SK-N-DZ (cell line): ENCODE results near the gene TCF7L2.

ENCODE experiments used
- DNase-seq: peaks from one replicate; pipeline ENCODE4 v3.0.0-alpha.2; 2015; ENCODE audit warnings: low spot score

The TCF7L2 gene

DNA sequence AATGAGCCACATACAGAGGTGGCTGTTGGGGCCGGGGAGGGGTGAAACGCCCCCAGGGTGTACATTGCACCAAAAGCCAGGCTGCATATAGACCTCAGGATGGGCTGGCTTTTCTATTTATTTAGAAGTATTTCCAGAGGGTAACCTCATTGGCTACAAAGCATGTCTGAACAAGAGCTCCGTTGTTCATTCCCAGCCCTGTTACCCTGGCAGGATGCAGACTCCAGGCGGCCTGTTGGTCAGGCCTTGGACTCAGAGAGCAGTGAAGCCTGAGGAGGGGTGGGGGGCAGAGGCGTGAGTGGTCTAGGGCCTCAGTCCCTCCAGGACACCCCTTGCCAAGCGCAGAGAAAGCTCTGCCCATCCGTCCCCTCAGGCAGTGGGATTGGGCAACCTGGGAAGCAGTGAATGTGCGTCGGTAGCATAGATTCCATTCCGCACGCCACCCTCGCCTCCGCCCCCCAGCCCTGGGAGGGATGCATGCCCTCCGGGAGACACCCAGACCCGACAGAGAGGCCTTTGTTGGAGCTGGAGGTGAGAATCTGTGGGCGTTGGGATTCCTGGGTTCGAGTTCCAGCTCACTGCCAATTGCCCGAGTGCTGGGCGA is 41.9 kb downstream of the TCF7L2 start:
- no peak for DNase-seq

DNA sequence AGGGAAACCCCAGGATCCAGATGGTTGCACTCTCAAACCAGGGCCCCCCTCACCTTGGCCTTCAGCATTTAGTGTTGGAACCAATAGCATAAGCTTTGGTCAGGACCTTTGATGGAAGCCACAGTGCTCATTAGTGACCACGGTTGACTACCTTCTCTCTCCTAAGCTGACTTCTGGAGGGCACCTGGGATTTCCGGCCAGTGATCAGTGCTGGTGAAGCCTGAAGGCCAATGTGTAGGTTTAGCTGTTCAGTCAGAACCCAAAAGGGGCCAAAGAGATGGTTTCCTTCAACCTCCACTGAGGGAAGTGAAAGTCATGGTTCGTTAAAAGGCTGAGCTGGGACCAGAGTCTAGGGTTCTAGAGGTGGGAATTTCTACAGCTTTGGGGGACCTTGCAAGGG is 46.4 kb downstream of the TCF7L2 start:
- DNase-seq: no peak

GRCh38 chr10:112999102-112999501 is 49.1 kb downstream of the TCF7L2 start:
- DNase-seq: no peak

DNA sequence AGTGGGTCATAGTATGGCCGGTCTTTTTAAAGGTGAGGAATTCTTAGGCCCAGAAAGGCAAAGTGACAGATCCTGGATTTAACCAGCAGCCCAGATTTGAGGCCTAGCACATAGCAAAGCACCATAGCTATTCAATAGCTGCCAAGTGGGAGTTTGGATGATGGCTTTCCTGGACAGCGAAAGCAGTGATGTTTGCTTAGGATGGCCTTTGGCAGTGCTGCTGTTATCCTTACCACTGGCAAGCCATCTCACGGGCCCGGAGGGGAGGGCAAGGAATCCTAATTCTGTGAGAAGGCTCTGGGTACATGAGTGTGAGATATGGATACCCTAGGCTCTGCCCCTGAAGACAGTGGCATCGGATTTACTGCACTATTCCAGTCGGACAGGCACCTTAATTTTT is 50.4 kb downstream of the TCF7L2 start:
- no peak for DNase-seq

DNA sequence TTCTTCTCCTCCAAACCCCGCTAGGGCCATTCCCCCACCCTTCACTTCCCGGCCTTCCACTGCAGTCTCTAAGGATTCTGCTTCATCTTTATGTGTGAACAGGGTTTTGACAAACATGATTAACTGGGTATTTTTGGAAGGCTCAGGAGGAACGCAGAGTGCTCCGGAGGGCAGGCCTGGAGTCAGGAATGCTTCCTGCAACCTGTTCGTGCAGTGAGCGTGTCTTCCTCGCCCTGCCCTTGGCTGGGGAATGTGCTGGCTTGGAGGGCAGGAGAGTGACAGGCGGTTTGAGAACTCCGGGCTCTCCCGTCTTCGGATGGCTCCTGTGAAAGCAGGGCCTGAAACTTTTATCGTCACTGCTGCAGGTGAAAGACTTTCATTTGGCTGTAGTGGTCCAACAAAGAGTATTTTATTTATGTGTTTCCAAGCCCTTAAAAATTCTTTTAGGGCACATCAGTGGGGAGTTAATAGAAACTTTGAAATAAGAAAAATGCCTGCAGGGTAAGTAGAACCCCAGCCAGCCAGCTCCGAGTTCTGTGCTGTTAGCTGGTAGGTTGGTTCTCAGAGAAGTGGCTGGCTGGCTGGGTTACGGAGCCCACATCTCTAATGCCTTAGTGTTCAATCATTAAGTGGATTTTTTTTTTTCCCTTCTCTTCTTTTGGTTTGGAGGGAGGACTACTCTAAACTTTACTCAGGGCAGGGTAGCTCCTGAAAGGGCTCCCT is 51.0 kb downstream of the TCF7L2 start:
- no peak for DNase-seq

DNA sequence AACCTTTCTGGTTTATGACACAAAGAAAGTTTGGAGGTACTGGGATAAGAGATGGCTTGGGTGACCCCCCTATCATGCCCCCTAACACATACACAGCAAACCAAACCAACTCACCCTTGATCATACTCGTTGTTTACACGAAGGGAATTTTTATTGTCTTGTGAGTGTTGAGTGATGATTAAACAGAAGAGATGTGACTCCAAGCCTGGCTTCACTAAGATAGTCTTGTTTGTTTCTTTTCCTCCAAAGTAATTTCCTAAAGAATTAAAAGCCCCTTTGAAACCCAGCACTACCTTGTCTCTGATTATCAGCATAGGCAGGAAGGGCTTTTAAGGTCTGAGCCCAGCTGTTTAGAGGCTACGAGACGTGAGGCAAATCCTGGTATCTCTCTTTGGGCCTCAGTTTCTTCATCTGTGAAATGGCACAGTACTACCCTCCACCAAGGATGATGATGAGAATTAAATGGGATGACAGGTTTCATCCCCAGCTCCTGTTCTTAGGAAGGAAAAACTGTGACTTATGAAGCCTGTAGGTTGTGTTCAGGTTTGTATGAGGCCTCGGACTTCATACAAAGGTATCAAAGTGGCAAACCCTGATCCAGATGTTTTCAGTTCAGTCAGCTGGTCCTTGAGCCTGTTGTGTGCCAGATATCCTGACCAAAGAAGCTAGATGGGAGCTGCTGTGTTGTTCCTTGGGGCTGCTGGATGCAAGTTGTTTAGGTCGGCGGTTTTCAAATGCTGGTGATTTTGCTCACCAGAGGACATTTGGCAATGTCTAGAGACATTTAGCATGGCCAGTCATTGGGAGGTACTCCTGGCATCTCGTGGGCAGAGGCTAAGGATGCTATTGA is 51.8 kb downstream of the TCF7L2 start:
- DNase-seq: no peak

GRCh38 chr10:113002449-113002777 is 52.4 kb downstream of the TCF7L2 start:
- no peak for DNase-seq

GRCh38 chr10:113003052-113003451 is 53.0 kb downstream of the TCF7L2 start:
- DNase-seq: no peak

GRCh38 chr10:113004069-113004618 is 54.1 kb downstream of the TCF7L2 start:
- no peak for DNase-seq

- DNase-seq: no peak
These were observed 55.3 kb downstream of the TCF7L2 start for GRCh38 chr10:113005380-113005779.

DNA sequence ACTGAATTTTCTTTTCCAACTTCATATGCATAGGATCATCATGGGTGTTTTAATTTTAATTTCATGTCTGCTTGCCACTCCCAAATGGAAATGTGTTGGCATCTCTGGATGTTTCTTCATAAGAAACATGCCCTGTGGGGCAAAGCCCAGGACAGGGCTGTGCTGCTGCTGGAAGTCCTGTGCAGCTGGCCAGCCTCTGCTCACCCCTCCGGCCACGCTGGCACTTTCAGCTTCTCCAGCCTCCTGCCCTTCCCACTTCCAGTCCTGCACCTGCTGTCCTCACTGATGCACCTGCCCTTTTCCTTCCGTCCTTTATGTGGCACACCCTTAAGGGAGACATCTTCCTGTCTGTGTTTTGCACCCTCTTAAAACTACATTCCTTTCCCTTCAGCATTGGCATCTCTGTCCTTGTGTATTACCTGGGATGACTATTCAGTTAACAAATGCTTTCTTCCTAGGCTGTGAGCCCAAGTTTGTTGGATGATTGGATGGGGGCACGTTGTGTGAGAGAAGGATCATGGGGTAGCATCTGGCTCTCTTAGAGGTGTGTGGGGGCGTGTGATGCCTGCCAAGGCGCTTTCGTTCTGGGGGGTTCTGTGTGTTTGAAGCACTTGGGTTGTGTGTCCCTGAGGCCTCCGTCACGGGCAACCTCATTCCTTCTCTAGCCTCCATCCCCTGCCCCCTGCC is 56.8 kb downstream of the TCF7L2 start:
- DNase-seq: no peak

DNA sequence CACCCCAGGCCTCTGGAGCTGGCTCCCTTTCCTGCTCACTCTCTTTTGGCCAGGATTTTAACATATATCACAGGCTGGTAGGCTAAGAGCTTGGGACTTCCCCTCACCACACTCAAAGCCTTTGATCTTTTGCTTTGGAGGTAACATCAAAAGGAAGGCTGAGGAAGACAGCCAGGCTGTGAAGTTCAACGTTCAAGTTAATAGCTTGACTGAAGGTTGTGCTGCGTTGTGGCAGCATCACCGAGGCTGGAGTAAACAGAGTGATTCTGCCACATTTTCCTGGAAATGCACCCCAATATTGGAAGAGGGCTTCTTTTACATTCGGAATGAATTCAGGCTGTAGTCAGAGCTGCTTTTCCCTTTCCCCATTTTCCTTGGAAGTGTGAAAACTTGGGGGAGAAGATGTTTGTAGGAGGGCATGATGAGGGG is 57.3 kb downstream of the TCF7L2 start:
- no peak for DNase-seq

DNA sequence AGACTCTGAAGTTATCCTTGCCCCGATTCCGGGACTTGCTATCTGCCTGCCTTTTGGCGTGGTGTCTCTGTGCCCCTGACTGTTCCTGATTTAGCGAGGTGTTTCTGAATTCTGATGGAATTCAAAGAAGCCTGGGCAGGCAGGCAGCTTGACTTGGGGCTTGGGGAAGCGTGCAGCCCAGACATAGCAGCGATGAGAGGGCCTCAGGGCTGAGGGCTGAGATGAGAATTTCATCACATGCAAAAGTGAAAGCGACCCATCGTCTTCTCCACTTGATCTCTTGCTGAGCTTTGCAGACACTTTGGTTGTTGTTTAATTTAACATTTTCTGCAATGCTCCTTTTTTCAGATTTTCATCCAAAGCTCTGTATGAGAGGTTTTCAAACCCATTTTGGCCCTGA is 57.8 kb downstream of the TCF7L2 start:
- DNase-seq: no peak

DNA sequence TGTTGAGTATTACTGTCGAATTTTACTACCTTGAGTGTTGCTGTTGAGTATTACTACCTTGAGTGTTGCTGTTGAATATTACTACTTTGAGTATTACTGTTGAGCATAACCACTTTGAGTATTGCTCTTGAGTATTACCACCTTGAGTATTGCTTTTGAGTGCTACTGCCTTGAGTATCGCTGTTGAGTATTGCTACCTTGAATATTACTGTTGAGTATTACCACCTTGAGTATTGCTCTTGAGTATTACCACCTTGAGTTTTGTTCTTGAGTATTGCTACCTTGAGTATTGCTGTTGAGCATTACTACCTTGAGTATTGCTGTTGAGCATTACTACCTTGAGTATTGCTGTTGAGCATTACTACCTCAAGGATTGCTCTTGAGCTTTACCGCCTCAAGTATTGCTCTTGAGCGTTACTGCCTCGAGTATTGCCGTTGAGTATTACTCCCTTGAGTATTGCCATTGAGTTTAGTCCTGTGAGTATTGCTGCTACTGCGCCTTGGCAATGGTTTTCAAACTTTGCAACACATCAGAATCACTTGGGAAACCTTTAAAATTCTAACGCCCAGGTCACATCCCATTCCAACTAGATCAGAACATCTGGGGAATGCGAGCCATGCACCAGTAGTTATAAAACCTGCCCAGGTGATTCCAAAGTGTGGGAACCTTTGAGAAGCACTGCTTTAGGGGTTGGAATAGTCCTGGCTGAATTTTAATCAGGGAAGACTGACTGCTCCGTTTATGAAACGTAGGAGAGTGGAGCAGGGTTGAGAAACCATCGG is 61.7 kb downstream of the TCF7L2 start:
- DNase-seq: no peak

DNA sequence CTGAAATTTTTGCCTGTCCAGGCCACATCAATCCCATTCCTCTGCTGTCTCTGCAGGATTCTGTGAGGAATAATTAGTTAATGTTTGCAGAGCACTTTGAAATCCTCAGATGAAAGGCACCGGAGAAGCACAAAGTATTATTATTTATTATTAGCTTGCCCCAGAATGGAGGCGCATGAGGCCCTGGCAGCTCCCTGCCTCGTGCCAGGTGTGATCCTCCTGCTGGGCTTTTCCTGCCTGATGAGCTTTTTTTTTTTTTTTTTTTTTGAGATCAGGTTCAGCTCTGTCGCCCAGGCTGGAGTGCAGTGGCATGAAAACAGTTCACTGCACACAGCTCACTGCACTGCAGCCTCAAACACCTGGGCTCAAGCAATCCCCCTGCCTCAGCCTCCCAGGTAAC is 65.2 kb downstream of the TCF7L2 start:
- no peak for DNase-seq

DNA sequence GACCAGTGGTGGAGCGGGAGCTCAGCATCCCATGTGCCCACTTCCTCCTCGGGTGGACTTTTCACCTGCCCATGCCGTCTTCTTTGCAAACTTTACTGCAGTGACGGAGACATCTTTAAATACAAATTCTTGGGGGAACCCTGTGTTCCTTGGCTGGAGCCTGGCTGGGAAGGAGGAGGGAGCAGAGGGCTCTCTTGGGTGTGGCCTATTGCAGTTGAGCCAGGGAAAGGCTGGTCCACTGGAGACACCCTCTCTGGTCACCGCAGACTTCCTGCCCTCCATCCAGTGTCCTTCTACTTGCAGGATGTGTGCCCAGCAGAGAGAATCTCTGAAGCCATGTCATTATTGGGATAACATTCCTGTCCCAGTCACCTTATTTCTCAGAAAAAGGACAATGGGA is 67.3 kb downstream of the TCF7L2 start:
- DNase-seq: no peak

DNA sequence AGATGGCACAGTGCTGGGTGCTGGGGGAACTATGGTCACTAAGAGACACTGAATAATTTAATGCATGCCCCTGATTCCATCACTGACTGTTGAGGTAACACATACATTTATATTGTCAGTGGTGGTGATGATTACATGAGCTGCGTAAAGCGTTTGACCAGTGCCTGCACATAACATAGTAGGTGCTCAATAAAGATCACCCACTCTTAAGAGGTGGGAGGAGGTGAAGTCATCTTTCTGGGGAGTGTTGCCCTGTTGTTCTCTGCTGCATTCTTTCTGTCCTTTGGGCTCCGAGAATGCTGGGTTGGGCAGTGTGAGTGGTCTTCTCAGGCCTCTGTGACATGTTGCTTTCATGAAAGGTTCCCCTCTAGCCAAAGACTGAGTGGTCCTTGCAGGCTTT is 68.0 kb downstream of the TCF7L2 start:
- DNase-seq: no peak

DNA sequence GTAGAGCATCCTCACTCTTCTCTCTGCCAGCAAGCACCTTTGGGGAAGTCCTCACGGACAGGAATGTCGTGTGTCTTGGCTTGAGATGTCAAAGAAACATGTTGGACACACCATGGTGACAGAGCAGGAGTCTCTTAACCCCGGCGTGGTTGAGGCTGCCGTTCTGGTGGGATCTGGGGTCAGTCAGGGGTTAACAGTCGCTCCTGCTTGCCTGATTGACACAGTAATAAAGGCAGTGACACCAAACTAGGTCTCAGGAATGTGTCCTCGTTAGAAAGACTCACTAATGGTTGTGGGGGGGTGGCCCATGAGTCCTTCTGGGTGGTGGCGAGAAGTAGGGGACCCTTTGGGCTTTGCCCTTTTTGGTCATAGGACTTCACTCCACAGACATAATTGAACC is 69.0 kb downstream of the TCF7L2 start:
- DNase-seq: no peak

GRCh38 chr10:113019692-113020474 is 69.8 kb downstream of the TCF7L2 start:
- DNase-seq: no peak

DNA sequence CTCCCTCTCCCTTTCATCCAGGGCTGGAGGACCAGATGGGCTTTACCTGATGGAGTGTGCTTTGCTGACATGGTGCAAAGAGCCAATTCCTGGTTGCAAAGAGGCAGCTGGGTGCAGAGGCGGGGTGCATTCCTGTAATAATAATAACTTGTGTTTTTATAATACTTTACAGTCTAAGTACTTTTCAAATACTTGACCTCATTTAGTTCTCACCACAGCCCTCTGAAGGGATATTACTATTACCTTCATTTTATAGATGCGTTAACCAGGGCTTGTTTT is 70.4 kb downstream of the TCF7L2 start:
- DNase-seq: no peak

DNA sequence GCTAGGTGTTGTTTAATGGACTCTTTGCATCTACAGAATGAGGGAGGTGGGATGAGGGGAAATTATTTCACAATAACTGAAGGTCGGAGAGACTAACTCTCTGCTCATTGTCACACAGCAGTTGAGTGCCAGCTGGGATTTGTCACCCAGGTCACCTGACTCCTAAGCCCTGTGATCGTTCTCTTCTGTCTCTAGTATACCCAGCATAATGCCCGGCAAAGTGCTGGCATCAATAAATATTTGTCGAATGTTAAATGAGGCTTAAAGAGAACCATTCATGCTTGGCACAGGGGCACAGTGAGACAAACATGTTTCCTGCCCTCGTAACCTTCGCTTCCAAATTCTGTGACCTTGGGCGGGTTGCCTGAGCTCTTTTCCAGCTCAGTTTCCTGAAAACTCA is 70.8 kb downstream of the TCF7L2 start:
- no peak for DNase-seq
